NCI-H1417 treated with DMSO at 0.1 percent for 48 hours (cell line): ENCODE data around the gene COX6A2.
"Not testable (repeated sequence)": the region's sequence is repeated elsewhere in the genome, so short reads cannot be mapped to it uniquely, and the experiment has no call there.

Experiments
- DNase-seq: peaks from one replicate; lab custom pipeline; 2025; lab: John Stamatoyannopoulos, UW

The COX6A2 gene

DNA sequence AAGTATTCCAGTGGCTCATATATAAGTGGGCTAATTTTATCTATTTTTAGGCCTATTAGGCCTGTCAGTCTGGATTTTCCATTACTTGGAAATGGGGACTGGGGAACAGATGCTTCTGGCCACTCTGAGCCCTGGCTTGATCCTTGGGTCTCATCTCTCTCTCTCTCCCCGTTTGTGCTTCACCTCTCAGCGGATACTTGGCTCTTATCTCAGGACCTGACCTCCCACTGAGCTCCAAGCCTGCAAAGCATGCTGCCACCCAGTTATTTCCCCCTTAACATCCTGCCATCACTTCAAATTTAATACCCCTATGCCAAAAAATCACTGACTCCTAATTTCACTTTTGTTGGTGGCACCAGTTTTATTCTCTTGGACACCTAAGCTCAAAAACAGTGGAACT is 10.3 kb upstream of the COX6A2 start:
- DNase-seq = no peak

DNA sequence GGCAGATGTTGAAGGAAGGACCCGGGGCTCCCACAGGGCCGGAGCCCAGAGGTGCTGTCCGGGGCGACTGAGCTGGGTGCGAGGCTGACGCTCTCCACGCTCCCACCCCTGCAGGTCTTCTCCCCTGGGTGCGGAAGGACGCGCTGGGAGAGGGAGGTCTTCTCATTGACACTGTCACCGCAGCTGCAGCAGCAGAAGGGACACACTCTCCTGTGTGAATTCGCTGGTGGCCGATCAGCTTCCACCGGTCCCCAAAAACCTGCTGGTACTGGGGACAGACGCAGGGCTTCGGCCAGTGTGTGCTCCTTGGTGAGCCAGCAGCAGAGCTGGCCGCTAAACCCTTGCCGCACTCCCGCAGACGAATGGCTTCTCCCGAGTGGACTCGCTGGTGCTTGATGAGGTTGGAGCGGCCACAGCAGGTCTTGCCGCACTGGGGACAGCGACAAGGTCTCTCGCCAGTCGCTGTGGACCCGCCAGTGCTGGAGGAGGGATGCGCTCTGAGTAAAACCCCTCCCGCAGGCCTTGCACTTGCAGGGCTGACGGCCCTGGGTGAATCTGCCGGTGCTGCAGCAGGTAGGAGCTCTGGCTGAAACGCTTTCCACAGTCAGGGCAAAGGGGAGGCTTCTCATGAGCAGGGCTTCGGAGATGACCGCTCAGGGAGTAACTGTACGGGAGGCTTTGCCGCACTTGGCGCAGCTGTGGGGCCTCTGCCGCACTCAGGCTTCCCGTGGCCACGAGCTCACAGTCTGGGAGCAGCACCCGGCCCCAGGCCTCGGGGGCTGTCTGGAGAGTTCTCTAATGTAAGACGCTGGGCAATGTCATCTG is 8.3 kb upstream of the COX6A2 start:
- DNase-seq = no peak

- no peak for DNase-seq
Measured at GRCh38 chr16:31435341-31436220, 7.4 kb upstream of the COX6A2 start.

- no peak for DNase-seq
Measured at GRCh38 chr16:31430380-31431052, 2.4 kb upstream of the COX6A2 start.

DNA sequence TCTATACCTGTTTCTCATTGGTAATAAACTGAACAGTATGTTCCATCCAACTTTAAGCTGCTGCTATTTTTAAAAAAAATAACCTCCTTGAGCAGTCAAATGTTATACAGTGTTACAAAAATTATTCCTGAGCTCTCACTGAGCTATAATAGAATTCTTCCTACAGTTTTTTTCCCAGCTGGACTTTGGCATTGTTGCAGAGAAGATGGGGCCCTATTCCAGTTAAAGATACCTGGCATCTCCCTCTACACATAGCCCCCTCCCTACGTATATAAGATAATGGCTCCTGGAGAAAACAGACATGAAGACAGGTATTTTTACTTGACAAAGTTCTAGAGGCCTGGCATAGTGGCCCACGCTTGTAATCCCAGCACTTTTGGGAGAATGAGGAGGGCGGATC is 1.6 kb upstream of the COX6A2 start:
- no peak for DNase-seq

DNA sequence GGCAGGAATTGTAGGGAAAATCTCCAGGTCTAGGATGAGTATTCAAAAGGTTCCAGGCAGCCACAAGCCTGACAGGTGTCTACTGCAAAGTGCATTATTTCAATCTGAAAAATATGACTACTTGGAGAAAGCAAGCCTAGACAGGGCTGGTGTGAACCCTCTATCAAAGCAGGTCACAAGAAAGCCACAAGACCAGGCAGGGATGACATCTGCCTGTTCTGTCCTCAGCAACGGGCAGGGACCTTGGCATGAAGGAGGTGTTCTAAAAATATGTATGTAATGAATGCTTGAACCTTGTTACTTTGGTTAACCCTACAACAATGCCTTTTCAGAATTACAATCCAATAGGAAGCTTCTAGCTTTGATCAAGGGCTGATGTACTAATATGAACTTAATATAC is 1.2 kb upstream of the COX6A2 start:
- no peak for DNase-seq

GRCh38 chr16:31428638-31429247 is 583 bp upstream of the COX6A2 start:
- DNase-seq = no peak

DNA sequence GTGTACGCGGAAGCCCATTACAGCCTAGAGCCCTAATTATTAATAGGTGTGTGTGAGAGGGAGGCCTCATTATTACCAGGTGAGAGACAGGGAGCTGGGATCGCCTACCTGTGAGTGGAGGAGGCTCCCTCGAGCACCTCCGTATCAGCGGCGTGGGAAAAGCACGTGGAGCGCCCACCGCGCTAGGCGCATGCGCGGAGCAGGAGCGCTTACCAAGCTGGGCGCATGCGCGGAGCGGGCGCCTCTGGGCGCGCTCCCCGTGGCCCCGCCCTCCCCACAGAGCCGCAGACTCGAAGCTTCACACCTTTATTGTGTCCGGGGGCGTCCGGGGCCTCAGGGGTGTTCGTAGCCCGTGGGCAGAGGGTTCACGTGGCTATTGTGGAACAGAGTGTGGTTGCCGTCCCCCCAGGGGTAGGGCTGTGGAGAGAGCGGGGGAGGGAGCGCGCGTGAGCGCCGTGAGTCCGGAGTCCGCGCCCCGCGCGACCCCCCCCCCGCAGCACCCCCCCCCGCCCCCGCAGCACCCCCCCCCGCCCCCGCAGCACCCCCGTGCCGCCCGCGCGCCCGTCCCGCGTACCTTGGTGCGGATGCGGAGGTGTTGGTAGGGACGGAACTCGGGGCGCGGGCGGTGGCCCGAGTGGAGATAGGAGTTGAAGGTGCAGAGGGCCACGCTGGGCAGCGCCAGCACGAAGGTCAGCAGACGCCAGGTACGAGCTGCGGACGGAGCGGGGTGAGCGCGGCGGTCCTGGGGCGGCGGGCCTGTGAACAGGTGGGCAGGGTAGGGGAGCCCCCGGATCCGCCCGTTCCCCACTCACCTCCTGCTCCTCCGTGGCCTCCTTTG is 500 bp downstream of the COX6A2 start:
- DNase-seq = no peak

DNA sequence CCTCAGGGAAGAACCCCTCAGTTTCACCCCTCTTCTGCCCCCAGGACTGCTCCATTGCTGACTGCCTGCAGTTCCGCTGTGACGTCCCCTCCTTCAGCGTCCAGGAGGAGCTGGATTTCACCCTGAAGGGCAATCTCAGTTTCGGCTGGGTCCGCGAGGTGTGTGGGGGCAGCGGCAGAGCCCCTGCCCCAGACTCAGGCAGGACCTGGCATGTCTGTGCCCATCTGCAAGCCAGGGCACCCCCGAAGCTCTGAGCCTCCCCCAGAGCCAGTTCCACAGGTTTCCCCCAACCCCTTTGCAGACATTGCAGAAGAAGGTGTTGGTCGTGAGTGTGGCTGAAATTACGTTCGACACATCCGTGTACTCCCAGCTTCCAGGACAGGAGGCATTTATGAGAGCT is 4.4 kb downstream of the COX6A2 start:
- DNase-seq = no peak

GRCh38 chr16:31423241-31423640 is 4.9 kb downstream of the COX6A2 start:
- DNase-seq = no peak

GRCh38 chr16:31421587-31421986 is 6.6 kb downstream of the COX6A2 start:
- no peak for DNase-seq

- no peak for DNase-seq
Measured at GRCh38 chr16:31420037-31420436, 8.1 kb downstream of the COX6A2 start.

DNA sequence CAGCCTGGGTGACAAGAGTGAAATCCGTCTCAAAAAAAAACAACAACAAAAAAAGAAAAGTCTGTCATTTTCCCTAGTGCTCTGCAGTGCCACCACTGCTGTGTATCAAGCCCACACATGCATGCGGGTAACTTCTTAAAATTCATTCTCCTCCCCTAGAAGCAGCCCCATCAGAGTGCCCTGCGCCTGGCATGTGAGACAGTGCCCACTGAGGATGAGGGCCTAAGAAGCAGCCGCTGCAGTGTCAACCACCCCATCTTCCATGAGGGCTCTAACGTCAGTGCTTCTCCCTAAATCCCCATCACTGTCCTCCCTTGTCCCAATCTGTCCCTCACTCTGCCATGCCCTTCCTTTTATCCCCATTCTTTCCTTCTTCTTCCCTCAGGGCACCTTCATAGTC is 10.2 kb downstream of the COX6A2 start:
- no peak for DNase-seq

- DNase-seq = not testable (repeated sequence)
Measured at GRCh38 chr16:31417036-31417435, 11.1 kb downstream of the COX6A2 start.

- DNase-seq = no peak
Measured at GRCh38 chr16:31416371-31416770, 11.8 kb downstream of the COX6A2 start.

DNA sequence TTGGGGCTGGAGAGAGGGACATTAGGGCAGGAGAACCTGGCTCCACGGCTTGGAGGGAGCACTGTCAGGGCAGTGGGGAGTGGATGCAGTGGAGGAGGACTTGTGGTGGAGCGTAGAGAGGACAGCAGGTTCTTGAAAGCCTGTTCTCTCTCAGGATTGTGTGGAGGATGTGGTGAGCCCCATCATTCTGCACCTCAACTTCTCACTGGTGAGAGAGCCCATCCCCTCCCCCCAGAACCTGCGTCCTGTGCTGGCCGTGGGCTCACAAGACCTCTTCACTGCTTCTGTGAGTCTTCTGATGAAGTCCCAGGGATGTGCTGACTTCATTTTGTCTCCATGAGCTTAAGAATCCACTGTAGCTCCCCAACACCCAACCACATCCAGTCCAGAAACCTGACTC is 13.5 kb downstream of the COX6A2 start:
- no peak for DNase-seq

GRCh38 chr16:31413943-31414342 is 14.2 kb downstream of the COX6A2 start:
- no peak for DNase-seq

GRCh38 chr16:31413381-31413780 is 14.8 kb downstream of the COX6A2 start:
- no peak for DNase-seq

GRCh38 chr16:31412750-31413149 is 15.4 kb downstream of the COX6A2 start:
- no peak for DNase-seq

DNA sequence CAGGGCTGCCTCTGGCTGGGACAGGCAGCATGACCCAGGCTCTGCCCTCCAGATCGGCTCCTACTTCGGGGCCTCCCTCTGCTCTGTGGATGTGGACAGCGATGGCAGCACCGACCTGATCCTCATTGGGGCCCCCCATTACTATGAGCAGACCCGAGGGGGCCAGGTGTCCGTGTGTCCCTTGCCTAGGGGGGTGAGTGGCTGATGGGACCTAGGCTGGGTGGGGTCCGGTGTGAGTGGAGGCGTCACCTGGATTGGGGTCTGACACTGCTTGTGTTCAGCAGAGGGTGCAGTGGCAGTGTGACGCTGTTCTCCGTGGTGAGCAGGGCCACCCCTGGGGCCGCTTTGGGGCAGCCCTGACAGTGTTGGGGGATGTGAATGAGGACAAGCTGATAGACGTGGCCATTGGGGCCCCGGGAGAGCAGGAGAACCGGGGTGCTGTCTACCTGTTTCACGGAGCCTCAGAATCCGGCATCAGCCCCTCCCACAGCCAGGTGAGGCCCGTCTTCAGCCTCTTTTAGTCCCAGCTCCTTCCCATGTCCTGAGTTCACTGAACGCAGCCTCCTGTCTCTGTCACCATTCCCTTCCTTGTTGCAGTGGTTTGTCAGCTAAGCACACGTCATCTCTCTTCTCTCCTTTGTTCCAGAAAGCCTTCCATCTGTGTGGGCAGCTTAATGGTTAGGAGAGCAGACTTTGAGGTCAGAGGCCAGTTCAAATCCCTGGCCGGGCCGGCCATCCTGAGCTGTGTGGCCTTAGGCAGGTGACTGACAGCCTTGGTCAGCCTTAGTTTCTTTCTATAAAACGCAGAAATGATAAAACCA is 16.9 kb downstream of the COX6A2 start:
- no peak for DNase-seq
